IPS-20b (cell line): ENCODE results near the gene AGPS.
"Not testable (repeated sequence)": the region's sequence is repeated elsewhere in the genome, so short reads cannot be mapped to it uniquely, and the experiment has no call there.

Experiments used
- H3K27ac ChIP-seq: one replicate; pipeline ENCODE4 v1.5.1; 2013; ENCODE audit warnings: low read length
- H3K27me3 ChIP-seq: 2 replicates; pipeline ENCODE4 v1.6.1; 2013; ENCODE audit warnings: mild to moderate bottlenecking, low read length, inconsistent platforms; ENCODE audit not compliant: insufficient read depth
- H3K36me3 ChIP-seq: 2 replicates; pipeline ENCODE4 v1.6.1; 2013; ENCODE audit warnings: low read depth, mild to moderate bottlenecking, inconsistent platforms, low read length, moderate library complexity; ENCODE audit not compliant: insufficient read depth
- H3K4me1 ChIP-seq: 2 replicates; pipeline ENCODE4 v1.6.1; 2013; ENCODE audit warnings: mild to moderate bottlenecking, control low read depth, inconsistent platforms, low read length, moderate library complexity; ENCODE audit not compliant: insufficient read depth
- H3K4me3 ChIP-seq: 2 replicates; pipeline ENCODE4 v1.5.1; 2013; ENCODE audit warnings: mild to moderate bottlenecking, low read length, inconsistent platforms
- H3K9ac ChIP-seq: 2 replicates; pipeline ENCODE4 v1.6.1; 2013; ENCODE audit warnings: low read depth, mild to moderate bottlenecking, inconsistent platforms, low read length, moderate library complexity
- H3K9me3 ChIP-seq: 2 replicates; pipeline ENCODE4 v1.6.1; 2013; ENCODE audit warnings: mild to moderate bottlenecking, low read depth, low read length, inconsistent platforms; ENCODE audit not compliant: insufficient read depth

The AGPS gene

DNA sequence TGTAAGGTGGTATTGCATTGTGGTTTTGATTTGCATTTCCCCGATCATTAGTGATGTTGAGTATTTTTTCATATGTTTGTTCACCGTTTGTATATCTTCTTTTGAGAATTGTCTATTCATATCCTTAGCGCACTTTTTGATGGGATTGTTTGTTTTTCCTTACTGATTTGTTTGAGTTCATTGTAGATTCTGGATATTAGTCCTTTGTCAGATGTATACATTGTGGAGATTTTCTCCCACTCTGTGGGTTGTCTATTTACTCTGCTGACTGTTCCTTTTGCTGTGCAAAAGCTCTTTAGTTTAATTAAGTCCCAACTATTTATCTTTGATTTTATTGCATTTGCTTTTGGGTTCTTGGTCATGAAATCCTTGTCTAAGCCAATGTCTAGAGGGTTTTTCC is 38.0 kb upstream of the AGPS start:
- H3K4me1 ChIP-seq, H3K27ac ChIP-seq, H3K4me3 ChIP-seq, H3K9me3 ChIP-seq, H3K27me3 ChIP-seq, H3K9ac ChIP-seq, H3K36me3 ChIP-seq: not testable (repeated sequence)

DNA sequence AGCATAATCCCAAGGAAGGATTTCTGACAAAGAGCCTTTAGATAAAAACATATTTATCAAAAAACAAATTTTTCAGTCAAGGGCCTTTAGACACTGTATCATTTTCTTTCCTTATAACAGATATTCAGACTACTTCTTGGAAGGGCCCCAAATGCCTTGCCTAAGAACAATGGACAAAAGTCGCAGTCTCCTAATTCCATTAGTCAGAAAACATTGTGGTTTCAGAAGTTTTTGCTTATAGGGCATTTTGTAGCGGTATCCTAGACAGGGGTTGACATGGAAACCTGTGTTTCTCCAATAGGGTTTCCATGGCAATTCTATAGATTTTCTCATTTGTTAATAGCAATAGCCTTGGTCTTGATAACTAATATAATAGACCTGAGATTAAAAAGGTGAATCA is 36.7 kb upstream of the AGPS start:
- H3K27ac ChIP-seq = no peak overlapping the region
- no peaks in the 10 kb centered on the region for H3K9me3 ChIP-seq
- H3K4me3 ChIP-seq = no peak overlapping the region

DNA sequence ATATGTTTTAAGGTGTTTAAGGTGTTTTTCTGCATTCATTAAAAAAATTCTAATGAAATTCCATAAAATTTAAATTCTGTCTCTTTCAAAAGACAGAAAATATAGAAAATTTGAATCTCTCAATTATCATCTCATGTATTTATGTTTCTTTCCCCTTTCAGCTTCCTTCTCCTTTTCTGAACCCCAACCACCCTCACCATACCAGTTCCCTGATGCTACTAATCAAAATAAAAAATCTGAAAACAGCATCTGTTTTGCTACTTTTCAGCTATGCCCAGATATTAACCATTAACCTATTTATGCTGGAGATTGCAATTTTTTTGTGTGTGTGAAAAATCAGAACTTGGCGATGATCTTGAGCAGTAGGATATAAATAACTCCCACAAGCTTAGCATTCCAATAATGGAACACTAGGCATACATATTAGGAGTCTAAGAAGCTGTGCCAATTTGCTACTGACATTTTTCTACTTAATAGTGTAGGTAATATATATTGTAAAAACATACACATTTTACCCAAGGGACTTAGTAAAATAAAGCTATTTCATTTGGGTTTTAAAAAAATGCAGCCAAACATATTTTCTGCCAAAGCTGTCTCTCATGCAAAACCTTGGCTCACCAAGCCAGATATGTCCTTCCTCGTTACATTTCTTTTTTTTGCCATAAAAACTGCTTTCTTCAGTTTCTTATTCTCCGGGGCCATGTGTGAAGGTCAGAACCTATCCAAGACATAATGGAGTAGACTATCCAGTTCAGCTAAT is 32.6 kb upstream of the AGPS start:
- Histone ChIP-seq H3K4me1 (no peaks in the 10 kb centered on the region), H3K9me3 (no peaks in the 10 kb centered on the region), H3K27ac (no peak overlapping the region), H3K27me3 (no peaks in the 10 kb centered on the region), H3K4me3 (no peak overlapping the region), H3K9ac (no peak overlapping the region), H3K36me3 (no peaks in the 10 kb centered on the region)

More for the DNA sequence above, 36.7 kb upstream of the AGPS start:
- Histone ChIP-seq H3K4me1 (no peaks in the 10 kb centered on the region), H3K27me3 (no peaks in the 10 kb centered on the region), H3K36me3 (no peaks in the 10 kb centered on the region), H3K9ac (no peak overlapping the region)

DNA sequence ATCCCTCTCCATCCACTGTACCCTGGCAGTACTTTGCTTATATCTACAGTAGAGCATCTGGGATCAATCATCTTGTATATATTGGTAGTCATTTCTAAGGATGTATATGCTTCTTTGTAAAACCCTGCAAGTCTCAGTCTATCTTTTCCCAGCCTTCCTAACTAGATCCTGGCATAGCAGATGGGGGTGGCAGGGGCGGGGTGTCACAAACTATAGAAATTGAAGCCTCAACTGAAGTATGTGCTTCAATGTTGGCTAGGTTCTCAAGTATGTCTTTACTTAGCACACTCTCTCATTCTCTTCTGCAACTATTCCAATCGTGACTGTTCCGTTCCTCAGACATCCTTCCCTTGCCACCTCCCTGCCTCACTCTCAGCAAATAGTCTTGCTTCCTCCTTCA is 30.1 kb upstream of the AGPS start:
- Histone ChIP-seq H3K4me1 (no peaks in the 10 kb centered on the region), H3K27ac (no peak overlapping the region), H3K4me3 (no peak overlapping the region)

DNA sequence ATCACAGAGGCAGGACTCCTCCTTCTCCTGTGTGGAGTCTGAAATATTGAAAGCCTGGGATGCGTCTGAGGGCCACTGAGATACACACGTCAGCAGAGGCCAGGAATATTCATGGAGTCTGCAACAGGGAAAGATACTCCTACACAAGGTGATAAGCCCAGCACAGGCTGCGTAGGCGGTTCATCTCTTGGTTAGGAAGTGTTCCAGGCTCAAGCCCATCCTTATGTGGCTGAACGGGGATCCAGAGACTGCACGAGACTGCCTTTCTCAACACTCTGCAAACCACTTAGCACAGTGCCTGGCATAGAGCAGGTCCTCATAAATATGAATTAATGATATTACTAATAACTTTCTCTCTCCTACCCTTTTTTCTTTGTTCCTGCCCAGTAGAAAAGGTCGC is 29.2 kb upstream of the AGPS start:
- Histone ChIP-seq H3K9me3 (no peaks in the 10 kb centered on the region; the same call in 1 of the 2 replicates), H3K4me3 (no peak overlapping the region), H3K36me3 (no peaks in the 10 kb centered on the region), H3K4me1 (no peaks in the 10 kb centered on the region), H3K27ac (no peak overlapping the region), H3K27me3 (no peaks in the 10 kb centered on the region), H3K9ac (no peak overlapping the region)

More for the DNA sequence above, 30.1 kb upstream of the AGPS start:
- H3K36me3 ChIP-seq = no peaks in the 10 kb centered on the region
- H3K9ac ChIP-seq = no peak overlapping the region
- H3K9me3 ChIP-seq = no peaks in the 10 kb centered on the region
- no peaks in the 10 kb centered on the region for H3K27me3 ChIP-seq

DNA sequence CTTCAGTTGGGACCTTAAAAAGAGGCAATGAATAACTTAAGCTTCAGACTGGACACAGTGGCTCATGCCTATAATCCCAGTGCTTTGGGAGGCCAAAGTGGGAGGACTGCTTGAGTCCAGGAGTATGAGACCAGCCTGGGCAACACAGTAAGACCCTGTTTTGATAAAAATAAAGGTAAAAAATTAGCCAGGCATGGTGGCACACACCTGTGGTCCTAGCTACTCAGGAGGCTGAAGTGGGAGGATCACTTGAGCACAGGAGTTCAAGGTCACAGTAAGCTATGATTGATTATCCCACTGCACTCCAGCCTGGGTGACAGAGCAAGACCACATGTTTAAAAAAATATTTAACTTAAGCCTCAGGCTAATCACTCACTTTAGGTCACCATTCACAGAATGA is 26.8 kb upstream of the AGPS start:
- not testable (repeated sequence) for H3K27me3 ChIP-seq, H3K27ac ChIP-seq, H3K4me3 ChIP-seq

DNA sequence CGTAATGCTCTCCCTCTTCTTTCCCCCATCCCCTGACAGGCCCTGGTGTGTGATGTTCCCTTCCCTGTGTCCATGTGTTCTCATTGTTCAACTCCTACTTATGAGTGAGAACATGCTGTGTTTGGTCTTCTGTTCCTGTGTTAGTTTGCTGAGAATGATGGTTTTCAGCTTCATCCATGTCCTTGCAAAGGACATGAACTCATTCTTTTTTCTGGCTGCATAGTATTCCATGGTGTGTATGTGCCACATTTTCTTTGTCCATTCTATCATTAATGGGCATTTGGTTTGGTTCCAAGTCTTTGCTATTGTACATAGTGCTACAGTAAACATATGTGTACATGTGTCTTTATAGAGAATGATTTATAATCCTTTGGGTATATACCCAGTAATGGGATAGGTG is 24.6 kb upstream of the AGPS start:
- not testable (repeated sequence) for H3K27ac ChIP-seq, H3K36me3 ChIP-seq, H3K9me3 ChIP-seq, H3K4me3 ChIP-seq, H3K9ac ChIP-seq, H3K27me3 ChIP-seq, H3K4me1 ChIP-seq

More for the DNA sequence above, 26.8 kb upstream of the AGPS start:
- H3K36me3 ChIP-seq, H3K9me3 ChIP-seq, H3K4me1 ChIP-seq, H3K9ac ChIP-seq: not testable (repeated sequence)

DNA sequence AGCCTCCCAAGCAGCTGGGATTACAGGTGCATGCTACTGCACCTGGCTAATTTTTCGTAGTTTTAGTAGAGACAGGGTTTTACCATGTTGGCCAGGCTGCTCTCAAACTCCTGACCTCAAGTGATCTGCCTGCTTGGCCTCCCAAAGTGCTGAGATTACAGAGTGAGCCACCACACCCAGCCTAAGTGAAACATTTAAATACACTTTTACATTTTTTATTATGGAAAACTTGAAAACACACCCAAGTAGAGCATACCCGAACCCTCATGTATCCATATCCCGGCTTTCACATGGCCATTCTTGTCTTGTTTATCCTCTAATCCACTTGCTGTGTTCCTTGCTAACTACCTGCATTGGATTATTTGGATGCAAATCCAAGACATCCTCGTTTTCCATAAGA is 13.2 kb upstream of the AGPS start:
- H3K27ac ChIP-seq = no peak overlapping the region
- peaks cover 7% of the 10 kb centered on the region for H3K4me1 ChIP-seq
- H3K9ac ChIP-seq = no peak overlapping the region
- no peaks in the 10 kb centered on the region for H3K36me3 ChIP-seq
- no peaks in the 10 kb centered on the region for H3K27me3 ChIP-seq
- peaks cover 6% of the 10 kb centered on the region; the same call in 1 of the 2 replicates for H3K9me3 ChIP-seq
- H3K4me3 ChIP-seq = no peak overlapping the region

DNA sequence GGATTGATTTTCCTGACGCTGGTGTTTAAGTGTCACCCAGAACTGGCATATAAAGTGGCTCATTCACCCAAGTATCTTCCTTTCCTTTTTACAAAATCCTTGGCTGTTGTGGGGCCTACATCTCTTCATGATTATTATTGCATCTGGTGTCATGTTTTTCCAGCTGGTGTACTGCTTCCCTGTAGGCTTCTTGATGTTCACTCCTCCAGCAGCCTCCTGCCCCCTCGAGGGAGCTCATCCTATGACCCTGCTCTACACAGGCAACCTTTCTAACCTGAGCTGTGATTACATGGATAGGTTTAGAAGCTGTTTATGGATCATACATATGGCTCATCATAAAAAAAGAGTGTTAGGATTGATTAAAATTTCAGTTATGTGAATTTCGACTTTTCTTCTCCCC is 12.4 kb upstream of the AGPS start:
- no peaks in the 10 kb centered on the region for H3K27me3 ChIP-seq
- H3K4me1 ChIP-seq = peaks cover 9% of the 10 kb centered on the region

DNA sequence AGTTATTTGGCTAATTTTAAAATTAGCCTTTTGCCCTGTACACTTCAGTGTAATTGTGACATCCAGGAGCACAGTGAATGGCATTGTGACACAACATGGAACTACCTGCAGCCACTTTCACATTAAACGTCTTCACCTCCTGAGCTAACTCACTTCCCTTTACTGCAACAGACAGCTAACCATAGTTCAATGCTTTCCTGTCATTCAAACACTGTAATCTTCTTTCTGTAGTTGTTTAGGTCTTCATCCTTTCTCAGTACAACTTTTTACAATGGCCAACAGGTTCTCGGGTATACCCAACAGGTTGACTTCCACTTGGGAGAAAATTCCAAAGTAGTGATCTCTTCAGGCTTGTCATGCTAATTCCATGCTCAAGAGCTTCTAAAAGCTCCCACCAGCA is 8.6 kb upstream of the AGPS start:
- no peaks in the 10 kb centered on the region for H3K9me3 ChIP-seq
- H3K9ac ChIP-seq = no peak overlapping the region
- no peak overlapping the region for H3K27ac ChIP-seq
- H3K36me3 ChIP-seq = no peaks in the 10 kb centered on the region
- no peaks in the 10 kb centered on the region for H3K27me3 ChIP-seq
- H3K4me3 ChIP-seq = no peak overlapping the region; the same call in 1 of the 2 replicates
- peaks cover 9% of the 10 kb centered on the region for H3K4me1 ChIP-seq

More for the DNA sequence above, 12.4 kb upstream of the AGPS start:
- Histone ChIP-seq H3K36me3 (no peaks in the 10 kb centered on the region), H3K4me3 (no peak overlapping the region), H3K9ac (no peak overlapping the region), H3K27ac (no peak overlapping the region), H3K9me3 (no peaks in the 10 kb centered on the region)

DNA sequence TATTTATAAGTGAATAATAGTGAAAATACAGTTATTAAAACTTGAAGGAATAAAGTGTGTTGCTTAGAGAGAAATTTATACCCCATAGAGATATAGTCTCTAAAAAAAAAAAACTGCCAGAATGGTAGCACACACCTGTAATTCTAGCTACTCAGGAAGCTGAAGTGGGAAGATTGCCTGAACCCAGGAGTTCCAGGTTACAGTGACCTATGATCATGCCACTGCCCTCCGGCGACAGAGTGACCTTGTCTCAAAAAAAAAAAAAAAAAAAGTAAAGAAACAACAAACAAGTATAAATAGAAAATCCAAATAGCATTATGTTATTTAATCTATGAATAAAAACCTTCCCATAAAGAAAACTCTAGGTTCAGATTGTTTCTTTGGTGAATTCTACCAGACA is 7.4 kb upstream of the AGPS start:
- Histone ChIP-seq H3K9ac (no peak overlapping the region), H3K4me3 (no peak overlapping the region), H3K9me3 (no peaks in the 10 kb centered on the region), H3K36me3 (no peaks in the 10 kb centered on the region), H3K4me1 (peaks cover 9% of the 10 kb centered on the region), H3K27ac (no peak overlapping the region), H3K27me3 (no peaks in the 10 kb centered on the region)

DNA sequence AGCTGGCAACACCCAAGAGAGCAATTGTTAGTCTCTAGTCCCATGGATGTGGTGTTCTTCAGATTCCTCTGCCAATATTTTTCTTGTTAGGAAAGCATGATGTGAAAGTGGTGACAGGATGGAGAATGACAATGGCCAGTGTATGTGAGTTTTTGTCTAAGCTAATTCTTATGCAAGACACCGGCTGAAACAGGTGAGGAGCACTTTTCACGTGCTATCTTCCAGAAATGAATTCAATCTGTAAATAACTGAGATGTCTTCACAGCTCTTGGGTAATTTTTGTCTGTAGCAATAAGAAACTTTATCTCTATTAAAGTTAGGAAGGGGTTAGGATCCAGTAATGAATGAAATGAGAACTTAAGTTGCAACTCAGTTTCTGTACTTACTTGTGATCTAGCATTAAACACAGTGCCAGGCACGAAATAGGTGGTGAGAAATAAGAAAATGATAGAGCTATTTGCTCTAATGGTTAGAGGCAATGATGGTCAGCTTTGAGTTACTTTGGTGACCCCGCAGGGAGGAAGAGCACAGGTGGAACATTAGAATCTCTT is 676 bp upstream of the AGPS start:
- H3K27ac ChIP-seq = peak overlapping the region; percentile 69
- peaks cover 8% of the 10 kb centered on the region for H3K4me1 ChIP-seq
- peak overlapping the region; percentile 93 for H3K4me3 ChIP-seq
- no peaks in the 10 kb centered on the region for H3K27me3 ChIP-seq
- peak overlapping the region; percentile 90; the same call in 1 of the 2 replicates for H3K9ac ChIP-seq
- H3K36me3 ChIP-seq = no peaks in the 10 kb centered on the region
- no peaks in the 10 kb centered on the region for H3K9me3 ChIP-seq
